PC-9 (cell line): ENCODE data around the gene ARHGAP18. TPM values are rescaled to one million over a fixed set of nuclear protein-coding genes. Genes with fewer than 3 reads are reported as not detected.

Source experiments
- BruUV-seq: library from RNA; stranded (reverse); fragments of 400-500 nt; replicated peaks from 2 replicates; lab custom pipeline; 2021; lab: Mats Ljungman, UMichigan
- CTCF ChIA-PET: fragments of 300-600 bp; sonication (Branson Sonifier 250); formaldehyde crosslinking; loops from one replicate; lab custom pipeline; 2022; ENCODE audit warnings: antibody characterized with exemption; lab: Charles Lee
- POLR2A ChIA-PET: fragments of 300-600 bp; sonication (Branson Sonifier 250); formaldehyde crosslinking; loops from one replicate; lab custom pipeline; 2022; ENCODE audit warnings: antibody characterized with exemption; ENCODE audit not compliant: unreplicated experiment; lab: Charles Lee
- DNase-seq, 2 experiments: peaks; one replicate each; pipeline versions ENCODE4 v3.0.0 to v3.0.0-alpha.2; 2015 to 2022; ENCODE audit warnings: mixed read lengths in 1 of 2
- H2AFZ ChIP-seq: fragments of 200-600 bp; sonication (generic); 2 replicates; pipeline ENCODE4 v1.8.1; 2017; ENCODE audit warnings: antibody characterized with exemption
- H3F3A ChIP-seq: fragments of 200-600 bp; sonication (generic); 2 replicates; pipeline ENCODE4 v1.8.1; 2017; ENCODE audit warnings: antibody characterized with exemption, mild to moderate bottlenecking, low read depth; ENCODE audit not compliant: insufficient read depth
- H3K27ac ChIP-seq: fragments of 200-600 bp; sonication (generic); 2 replicates; pipeline ENCODE4 v1.6.1; 2016; ENCODE audit warnings: mixed run types
- H3K27me3 ChIP-seq: fragments of 200-600 bp; sonication (generic); 2 replicates; pipeline ENCODE4 v1.6.1; 2016; ENCODE audit warnings: low read depth, mixed run types; ENCODE audit not compliant: insufficient read depth
- H3K36me3 ChIP-seq: fragments of 200-600 bp; sonication (generic); 2 replicates; pipeline ENCODE4 v1.6.1; 2016; ENCODE audit warnings: low read depth, mixed run types
- H3K4me1 ChIP-seq: fragments of 200-600 bp; sonication (generic); replicated peaks from 2 replicates; pipeline ENCODE4 v1.6.1; 2016; ENCODE audit warnings: mixed run types; ENCODE audit not compliant: insufficient read depth
- H3K4me2 ChIP-seq: fragments of 200-600 bp; sonication (generic); 2 replicates; pipeline ENCODE4 v1.6.1; 2017; ENCODE audit warnings: mixed run types
- H3K4me3 ChIP-seq: fragments of 200-600 bp; sonication (generic); 2 replicates; pipeline ENCODE4 v1.6.1; 2016; ENCODE audit warnings: mixed run types
- H3K79me2 ChIP-seq: fragments of 200-600 bp; sonication (generic); 2 replicates; pipeline ENCODE4 v1.6.1; 2017; ENCODE audit warnings: low read depth, mixed run types
- H3K9me2 ChIP-seq: fragments of 200-600 bp; sonication (generic); 2 replicates; pipeline ENCODE4 v1.8.1; 2017; ENCODE audit warnings: mild to moderate bottlenecking; ENCODE audit not compliant: insufficient read depth
- H3K9me3 ChIP-seq: fragments of 200-600 bp; sonication (generic); 2 replicates; pipeline ENCODE4 v1.8.1; 2016; ENCODE audit warnings: low read depth; ENCODE audit not compliant: insufficient read depth
- H4K20me1 ChIP-seq: fragments of 200-600 bp; sonication (generic); 2 replicates; pipeline ENCODE4 v1.8.1; 2017; ENCODE audit not compliant: insufficient read depth
- CTCF ChIP-seq: fragments of 200-600 bp; sonication (generic); conservative IDR thresholded peaks from 2 replicates; pipeline ENCODE4 v1.6.1; 2017; ENCODE audit warnings: mixed run types, antibody characterized with exemption, mild to moderate bottlenecking, moderate library complexity
- EZH2 ChIP-seq: fragments of 200-600 bp; sonication (generic); IDR thresholded peaks from 2 replicates; pipeline ENCODE4 v1.8.0; 2017; ENCODE audit warnings: antibody characterized with exemption, low read depth
- intact Hi-C: fragments of 100-400 bp; cut with micrococcal nuclease; formaldehyde crosslinking; loops from one replicate; pipeline ENCODE4 v1.10.0; 2022; ENCODE audit not compliant: unreplicated experiment
- total RNA-seq: library from RNA; stranded (reverse); gene quantifications from 2 replicates; pipeline ENCODE4 v1.2.3, GENCODE V29; 2021

The ARHGAP18 gene
- total RNA-seq, 1 experiment from 2014 or later, result 15.0 TPM

- no peaks in the 10 kb centered on the region for H3K9me2 ChIP-seq
- peaks cover 11% of the 10 kb centered on the region; the same call in 1 of the 2 replicates for H3F3A ChIP-seq
- no peaks in the 10 kb centered on the region for H3K27me3 ChIP-seq
- POLR2A ChIA-PET, result no interaction called here
- no peak overlapping the region for H3K4me2 ChIP-seq
- no peak for TF ChIP-seq CTCF
- no peak for TF ChIP-seq EZH2
- no peak for DNase-seq
- H3K79me2 ChIP-seq, result no peaks in the 10 kb centered on the region
- H2AFZ ChIP-seq, result no peak overlapping the region
- no peak overlapping the region for H3K4me3 ChIP-seq
- intact Hi-C loops, result no loop called here
- H4K20me1 ChIP-seq, result no peaks in the 10 kb centered on the region
- no peak overlapping the region for H3K27ac ChIP-seq
- BruUV-seq, result no TSS peak
- H3K9me3 ChIP-seq, result no peaks in the 10 kb centered on the region
- H3K4me1 ChIP-seq, result peaks cover 31% of the 10 kb centered on the region
- no peaks in the 10 kb centered on the region for H3K36me3 ChIP-seq
- CTCF ChIA-PET, result interaction anchor here (0.6 kb wide), 1 partner anchor 44 kb away, joined by 4 read pairs; no protein-coding TSS in a partner anchor
These were observed 67.7 kb downstream of the ARHGAP18 start for GRCh38 chr6:129642322-129642721.

- no peak overlapping the region for H3K4me3 ChIP-seq
- no peaks in the 10 kb centered on the region for H3K9me3 ChIP-seq
- no peaks in the 10 kb centered on the region for H3K79me2 ChIP-seq
- H3K4me2 ChIP-seq, result no peak overlapping the region
- H4K20me1 ChIP-seq, result no peaks in the 10 kb centered on the region
- no peaks in the 10 kb centered on the region for H3K27me3 ChIP-seq
- H3K36me3 ChIP-seq, result no peaks in the 10 kb centered on the region
- H3K9me2 ChIP-seq, result no peaks in the 10 kb centered on the region
- no TSS peak for BruUV-seq
- peaks cover 11% of the 10 kb centered on the region; the same call in 1 of the 2 replicates for H3F3A ChIP-seq
- intact Hi-C loops, result no loop called here
- H2AFZ ChIP-seq, result no peak overlapping the region
- ChIA-PET CTCF (no interaction called here), POLR2A (interaction anchor here (0.5 kb wide), 1 partner anchor 380 kb away, joined by 3 read pairs; no protein-coding TSS in a partner anchor)
- H3K4me1 ChIP-seq, result peaks cover 27% of the 10 kb centered on the region
- H3K27ac ChIP-seq, result no peak overlapping the region
- DNase-seq, result no peak
- no peak for TF ChIP-seq EZH2
- no peak for TF ChIP-seq CTCF
These were observed 68.6 kb downstream of the ARHGAP18 start for GRCh38 chr6:129641344-129641743.

- Histone ChIP-seq H3K4me2 (no peak overlapping the region), H3K9me2 (no peaks in the 10 kb centered on the region), H3K27me3 (no peaks in the 10 kb centered on the region), H4K20me1 (no peaks in the 10 kb centered on the region), H3K9me3 (no peaks in the 10 kb centered on the region), H3K79me2 (no peaks in the 10 kb centered on the region), H3K27ac (no peak overlapping the region), H3K4me3 (no peak overlapping the region), H2AFZ (no peak overlapping the region), H3F3A (no peaks in the 10 kb centered on the region), H3K4me1 (peaks cover under 1% of the 10 kb centered on the region; the same call in 1 of the 2 replicates), H3K36me3 (no peaks in the 10 kb centered on the region)
- DNase-seq, result no peak
- intact Hi-C loops, result no loop called here
- no TSS peak for BruUV-seq
- ChIA-PET CTCF (no interaction called here), POLR2A (no interaction called here)
- TF ChIP-seq EZH2 (no peak), CTCF (no peak)
These were observed 71.3 kb downstream of the ARHGAP18 start for GRCh38 chr6:129638686-129639085.
